H1 (cell line): Measurements from ENCODE around the gene RALA.

ENCODE experiments used
- BACH1 ChIP-seq: IDR thresholded peaks from 2 replicates; pipeline ENCODE4 v1.6.1; 2012; ENCODE audit warnings: low read length, improper control_type of control experiment
- CTBP2 ChIP-seq: IDR thresholded peaks from 2 replicates; pipeline ENCODE4 v1.7.0; 2011; ENCODE audit warnings: borderline replicate concordance, mild to moderate bottlenecking, moderate library complexity, mixed read lengths, low read length; ENCODE audit not compliant: insufficient read depth, insufficient read length
- EP300 ChIP-seq, 2 experiments: IDR thresholded peaks; 1 replicate in 1 of 2; 2 replicates in 1 of 2; pipeline ENCODE4 v1.6.1; 2011 to 2012; ENCODE audit warnings: low read depth in 2 of 2, low read length in 2 of 2, mild to moderate bottlenecking in 2 of 2, borderline replicate concordance in 1 of 2, inconsistent platforms in 1 of 2, moderate library complexity in 1 of 2
- EZH2 ChIP-seq: fragments of 200-600 bp; sonication (generic); IDR thresholded peaks from 2 replicates; pipeline ENCODE4 v1.7.1; 2012; ENCODE audit warnings: low read depth, mild to moderate bottlenecking, moderate library complexity, low read length, inconsistent platforms; ENCODE audit not compliant: severe bottlenecking
- NRF1 ChIP-seq: IDR thresholded peaks from 2 replicates; pipeline ENCODE4 v1.6.1; 2011; ENCODE audit warnings: mild to moderate bottlenecking, low read depth, low read length, improper control_type of control experiment
- RFX5 ChIP-seq: IDR thresholded peaks from 2 replicates; pipeline ENCODE4 v1.6.1; 2011; ENCODE audit warnings: low read depth, low read length, improper control_type of control experiment, borderline replicate concordance
- SP2 ChIP-seq: IDR thresholded peaks from 2 replicates; pipeline ENCODE4 v1.6.1; 2012; ENCODE audit warnings: mild to moderate bottlenecking, low read length, inconsistent platforms
- SRF ChIP-seq: IDR thresholded peaks from 2 replicates; pipeline ENCODE4 v1.6.1; 2011; ENCODE audit warnings: mild to moderate bottlenecking, low read depth, low read length, moderate library complexity
- ZNF274 ChIP-seq: IDR thresholded peaks from 2 replicates; pipeline ENCODE4 v1.7.0; 2012; ENCODE audit warnings: low read length, borderline replicate concordance; ENCODE audit errors: extremely low read depth
- TF ChIP-seq, protein P1 (sequence below): fragments of 300-600 bp; sonication (generic); IDR thresholded peaks from 2 replicates; pipeline ENCODE4 v1.7.1; 2012; ENCODE audit warnings: low read length, moderate library complexity, mild to moderate bottlenecking, inconsistent platforms; ENCODE audit not compliant: insufficient replicate concordance
- TF ChIP-seq, protein P2 (sequence below): IDR thresholded peaks from 2 replicates; pipeline ENCODE4 v1.6.1; 2012; ENCODE audit warnings: inconsistent platforms
- TF ChIP-seq, protein P3 (sequence below), 3 experiments: IDR thresholded peaks; 1 replicate in 2 of 3; 2 replicates in 1 of 3; pipeline versions ENCODE4 v1.5.1 to v1.6.1; 2011; ENCODE audit warnings: low read length in 3 of 3, mild to moderate bottlenecking in 3 of 3, inconsistent platforms in 2 of 3, low read depth in 1 of 3, moderate library complexity in 1 of 3; ENCODE audit not compliant: insufficient read depth in 1 of 3; ENCODE audit errors: control extremely low read depth in 1 of 3

DNA sequence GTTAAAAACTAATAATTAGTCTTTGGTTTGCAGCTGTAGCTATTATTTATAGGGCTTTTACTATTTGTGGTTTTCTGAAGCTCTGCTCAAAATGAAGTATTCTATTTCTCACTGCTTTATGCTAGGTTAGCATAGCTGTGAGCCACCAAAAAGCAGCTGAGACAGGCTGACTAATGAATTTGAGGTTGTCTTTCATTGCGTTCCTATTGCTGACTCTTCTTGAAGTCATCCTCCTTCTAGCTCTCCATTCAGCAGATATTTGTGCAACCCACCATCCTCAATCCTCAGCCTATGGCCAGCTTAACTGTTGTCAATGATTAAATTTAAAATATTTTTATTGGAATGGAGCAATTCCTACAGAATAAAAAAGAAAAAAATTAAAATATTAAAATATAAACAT, 2.1 kb upstream of the RALA start:
- TF ChIP-seq, protein P1, sequence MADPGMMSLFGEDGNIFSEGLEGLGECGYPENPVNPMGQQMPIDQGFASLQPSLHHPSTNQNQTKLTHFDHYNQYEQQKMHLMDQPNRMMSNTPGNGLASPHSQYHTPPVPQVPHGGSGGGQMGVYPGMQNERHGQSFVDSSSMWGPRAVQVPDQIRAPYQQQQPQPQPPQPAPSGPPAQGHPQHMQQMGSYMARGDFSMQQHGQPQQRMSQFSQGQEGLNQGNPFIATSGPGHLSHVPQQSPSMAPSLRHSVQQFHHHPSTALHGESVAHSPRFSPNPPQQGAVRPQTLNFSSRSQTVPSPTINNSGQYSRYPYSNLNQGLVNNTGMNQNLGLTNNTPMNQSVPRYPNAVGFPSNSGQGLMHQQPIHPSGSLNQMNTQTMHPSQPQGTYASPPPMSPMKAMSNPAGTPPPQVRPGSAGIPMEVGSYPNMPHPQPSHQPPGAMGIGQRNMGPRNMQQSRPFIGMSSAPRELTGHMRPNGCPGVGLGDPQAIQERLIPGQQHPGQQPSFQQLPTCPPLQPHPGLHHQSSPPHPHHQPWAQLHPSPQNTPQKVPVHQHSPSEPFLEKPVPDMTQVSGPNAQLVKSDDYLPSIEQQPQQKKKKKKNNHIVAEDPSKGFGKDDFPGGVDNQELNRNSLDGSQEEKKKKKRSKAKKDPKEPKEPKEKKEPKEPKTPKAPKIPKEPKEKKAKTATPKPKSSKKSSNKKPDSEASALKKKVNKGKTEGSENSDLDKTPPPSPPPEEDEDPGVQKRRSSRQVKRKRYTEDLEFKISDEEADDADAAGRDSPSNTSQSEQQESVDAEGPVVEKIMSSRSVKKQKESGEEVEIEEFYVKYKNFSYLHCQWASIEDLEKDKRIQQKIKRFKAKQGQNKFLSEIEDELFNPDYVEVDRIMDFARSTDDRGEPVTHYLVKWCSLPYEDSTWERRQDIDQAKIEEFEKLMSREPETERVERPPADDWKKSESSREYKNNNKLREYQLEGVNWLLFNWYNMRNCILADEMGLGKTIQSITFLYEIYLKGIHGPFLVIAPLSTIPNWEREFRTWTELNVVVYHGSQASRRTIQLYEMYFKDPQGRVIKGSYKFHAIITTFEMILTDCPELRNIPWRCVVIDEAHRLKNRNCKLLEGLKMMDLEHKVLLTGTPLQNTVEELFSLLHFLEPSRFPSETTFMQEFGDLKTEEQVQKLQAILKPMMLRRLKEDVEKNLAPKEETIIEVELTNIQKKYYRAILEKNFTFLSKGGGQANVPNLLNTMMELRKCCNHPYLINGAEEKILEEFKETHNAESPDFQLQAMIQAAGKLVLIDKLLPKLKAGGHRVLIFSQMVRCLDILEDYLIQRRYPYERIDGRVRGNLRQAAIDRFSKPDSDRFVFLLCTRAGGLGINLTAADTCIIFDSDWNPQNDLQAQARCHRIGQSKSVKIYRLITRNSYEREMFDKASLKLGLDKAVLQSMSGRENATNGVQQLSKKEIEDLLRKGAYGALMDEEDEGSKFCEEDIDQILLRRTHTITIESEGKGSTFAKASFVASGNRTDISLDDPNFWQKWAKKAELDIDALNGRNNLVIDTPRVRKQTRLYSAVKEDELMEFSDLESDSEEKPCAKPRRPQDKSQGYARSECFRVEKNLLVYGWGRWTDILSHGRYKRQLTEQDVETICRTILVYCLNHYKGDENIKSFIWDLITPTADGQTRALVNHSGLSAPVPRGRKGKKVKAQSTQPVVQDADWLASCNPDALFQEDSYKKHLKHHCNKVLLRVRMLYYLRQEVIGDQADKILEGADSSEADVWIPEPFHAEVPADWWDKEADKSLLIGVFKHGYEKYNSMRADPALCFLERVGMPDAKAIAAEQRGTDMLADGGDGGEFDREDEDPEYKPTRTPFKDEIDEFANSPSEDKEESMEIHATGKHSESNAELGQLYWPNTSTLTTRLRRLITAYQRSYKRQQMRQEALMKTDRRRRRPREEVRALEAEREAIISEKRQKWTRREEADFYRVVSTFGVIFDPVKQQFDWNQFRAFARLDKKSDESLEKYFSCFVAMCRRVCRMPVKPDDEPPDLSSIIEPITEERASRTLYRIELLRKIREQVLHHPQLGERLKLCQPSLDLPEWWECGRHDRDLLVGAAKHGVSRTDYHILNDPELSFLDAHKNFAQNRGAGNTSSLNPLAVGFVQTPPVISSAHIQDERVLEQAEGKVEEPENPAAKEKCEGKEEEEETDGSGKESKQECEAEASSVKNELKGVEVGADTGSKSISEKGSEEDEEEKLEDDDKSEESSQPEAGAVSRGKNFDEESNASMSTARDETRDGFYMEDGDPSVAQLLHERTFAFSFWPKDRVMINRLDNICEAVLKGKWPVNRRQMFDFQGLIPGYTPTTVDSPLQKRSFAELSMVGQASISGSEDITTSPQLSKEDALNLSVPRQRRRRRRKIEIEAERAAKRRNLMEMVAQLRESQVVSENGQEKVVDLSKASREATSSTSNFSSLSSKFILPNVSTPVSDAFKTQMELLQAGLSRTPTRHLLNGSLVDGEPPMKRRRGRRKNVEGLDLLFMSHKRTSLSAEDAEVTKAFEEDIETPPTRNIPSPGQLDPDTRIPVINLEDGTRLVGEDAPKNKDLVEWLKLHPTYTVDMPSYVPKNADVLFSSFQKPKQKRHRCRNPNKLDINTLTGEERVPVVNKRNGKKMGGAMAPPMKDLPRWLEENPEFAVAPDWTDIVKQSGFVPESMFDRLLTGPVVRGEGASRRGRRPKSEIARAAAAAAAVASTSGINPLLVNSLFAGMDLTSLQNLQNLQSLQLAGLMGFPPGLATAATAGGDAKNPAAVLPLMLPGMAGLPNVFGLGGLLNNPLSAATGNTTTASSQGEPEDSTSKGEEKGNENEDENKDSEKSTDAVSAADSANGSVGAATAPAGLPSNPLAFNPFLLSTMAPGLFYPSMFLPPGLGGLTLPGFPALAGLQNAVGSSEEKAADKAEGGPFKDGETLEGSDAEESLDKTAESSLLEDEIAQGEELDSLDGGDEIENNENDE: no peak
- TF ChIP-seq SRF (no peak), CTBP2 (no peak), ZNF274 (no peak), EP300 (IDR thresholded peaks at IDR 0.05; ENCODE audit: borderline replicate concordance in 1 of 2, low read depth in 2 of 2, low read length in 2 of 2) (no peak), SP2 (no peak), BACH1 (no peak), RFX5 (no peak), NRF1 (no peak), EZH2 (no peak)
- TF ChIP-seq, protein P2, sequence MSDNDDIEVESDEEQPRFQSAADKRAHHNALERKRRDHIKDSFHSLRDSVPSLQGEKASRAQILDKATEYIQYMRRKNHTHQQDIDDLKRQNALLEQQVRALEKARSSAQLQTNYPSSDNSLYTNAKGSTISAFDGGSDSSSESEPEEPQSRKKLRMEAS: no peak
- TF ChIP-seq, protein P3, sequence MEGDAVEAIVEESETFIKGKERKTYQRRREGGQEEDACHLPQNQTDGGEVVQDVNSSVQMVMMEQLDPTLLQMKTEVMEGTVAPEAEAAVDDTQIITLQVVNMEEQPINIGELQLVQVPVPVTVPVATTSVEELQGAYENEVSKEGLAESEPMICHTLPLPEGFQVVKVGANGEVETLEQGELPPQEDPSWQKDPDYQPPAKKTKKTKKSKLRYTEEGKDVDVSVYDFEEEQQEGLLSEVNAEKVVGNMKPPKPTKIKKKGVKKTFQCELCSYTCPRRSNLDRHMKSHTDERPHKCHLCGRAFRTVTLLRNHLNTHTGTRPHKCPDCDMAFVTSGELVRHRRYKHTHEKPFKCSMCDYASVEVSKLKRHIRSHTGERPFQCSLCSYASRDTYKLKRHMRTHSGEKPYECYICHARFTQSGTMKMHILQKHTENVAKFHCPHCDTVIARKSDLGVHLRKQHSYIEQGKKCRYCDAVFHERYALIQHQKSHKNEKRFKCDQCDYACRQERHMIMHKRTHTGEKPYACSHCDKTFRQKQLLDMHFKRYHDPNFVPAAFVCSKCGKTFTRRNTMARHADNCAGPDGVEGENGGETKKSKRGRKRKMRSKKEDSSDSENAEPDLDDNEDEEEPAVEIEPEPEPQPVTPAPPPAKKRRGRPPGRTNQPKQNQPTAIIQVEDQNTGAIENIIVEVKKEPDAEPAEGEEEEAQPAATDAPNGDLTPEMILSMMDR (IDR thresholded peaks at IDR 0.05; ENCODE audit: control extremely low read depth in 1 of 3, insufficient read depth in 1 of 3, low read depth in 1 of 3, low read length in 3 of 3): no peak
